Fibroblast of lung (primary cell): ENCODE results near the gene TIGD7. TPM values are rescaled to one million over a fixed set of nuclear protein-coding genes. Genes with fewer than 3 reads are reported as not detected.
A peak's percentile ranks its signal among the peaks of the same experiment; 100 is the strongest.

Source experiments
- DNase-seq, 2 donors: peaks; one replicate each; pipeline versions ENCODE4 v3.0.0 to v3.0.0-alpha.2; 2010; ENCODE audit warnings: low read depth in 2 of 2
- H2AFZ ChIP-seq: 2 replicates; pipeline ENCODE4 v1.5.1; 2012; ENCODE audit warnings: low read length, control low read depth, inconsistent platforms
- H3K27ac ChIP-seq: 2 replicates; pipeline ENCODE4 v1.5.1; 2011; ENCODE audit warnings: low read length, control low read depth; ENCODE audit not compliant: insufficient read depth
- H3K27me3 ChIP-seq: 2 replicates; pipeline ENCODE4 v1.5.1; 2011; ENCODE audit warnings: mild to moderate bottlenecking, low read length; ENCODE audit not compliant: control insufficient read depth, insufficient read depth
- H3K36me3 ChIP-seq: 2 replicates; pipeline ENCODE4 v1.5.1; 2011; ENCODE audit warnings: low read length; ENCODE audit not compliant: control insufficient read depth, insufficient read depth
- H3K4me1 ChIP-seq: 2 replicates; pipeline ENCODE4 v1.5.1; 2011; ENCODE audit warnings: low read length; ENCODE audit not compliant: control insufficient read depth, insufficient read depth; ENCODE audit errors: extremely low read depth
- H3K4me2 ChIP-seq: 2 replicates; pipeline ENCODE4 v1.5.1; 2011; ENCODE audit warnings: low read length, control low read depth; ENCODE audit not compliant: insufficient read depth; ENCODE audit errors: extremely low read depth
- H3K4me3 ChIP-seq, 4 experiments: fragments of 200-600 bp in 1 of 4; sonication (generic) in 1 of 4; replicated peaks in 1 of 4; 2 replicates each; pipeline ENCODE4 v1.5.1; 2011 to 2016; ENCODE audit warnings: low read length in 4 of 4, low read depth in 3 of 4, mild to moderate bottlenecking in 3 of 4, control low read depth in 2 of 4, inconsistent platforms in 1 of 4, mixed read lengths in 1 of 4; ENCODE audit not compliant: insufficient read depth in 1 of 4; ENCODE audit errors: control extremely low read depth in 1 of 4
- H3K79me2 ChIP-seq: 2 replicates; pipeline ENCODE4 v1.5.1; 2012; ENCODE audit warnings: mild to moderate bottlenecking, low read length, inconsistent platforms; ENCODE audit not compliant: control insufficient read depth, insufficient read depth
- H3K9ac ChIP-seq: 2 replicates; pipeline ENCODE4 v1.5.1; 2011; ENCODE audit warnings: mild to moderate bottlenecking, low read length, control low read depth; ENCODE audit not compliant: insufficient read depth
- H3K9me3 ChIP-seq: 2 replicates; pipeline ENCODE4 v1.5.1; 2012; ENCODE audit warnings: low read depth, low read length; ENCODE audit not compliant: control insufficient read depth, insufficient read depth
- H4K20me1 ChIP-seq: 2 replicates; pipeline ENCODE4 v1.5.1; 2011; ENCODE audit warnings: low read length; ENCODE audit not compliant: control insufficient read depth, insufficient read depth; ENCODE audit errors: extremely low read depth
- EZH2 ChIP-seq: IDR thresholded peaks from 2 replicates; pipeline ENCODE4 v1.5.1; 2012; ENCODE audit warnings: low read length, control low read depth, mild to moderate bottlenecking; ENCODE audit errors: missing control alignments
- polyA plus RNA-seq, 2 donors: library from polyadenylated mRNA; depleted of rRNA in 1 of 2; stranded (reverse) in 1 of 2; unstranded in 1 of 2; fragments of >200 nt; gene quantifications; 2 replicates each; pipeline ENCODE4 v1.2.1, GENCODE V29; 2011 to 2012; ENCODE audit warnings: missing spikeins in 1 of 2
- total RNA-seq: library from RNA; depleted of rRNA; stranded (reverse); fragments of >200 nt; gene quantifications from 2 replicates; pipeline ENCODE4 v1.2.1, GENCODE V29; 2014
- TF ChIP-seq, protein P1 (sequence below), 2 donors: IDR thresholded peaks in 1 of 2; conservative IDR thresholded peaks in 1 of 2; 1 replicate in 1 of 2; 2 replicates in 1 of 2; pipeline ENCODE4 v1.5.1; 2011 to 2012; ENCODE audit warnings: low read length in 2 of 2, control low read depth in 1 of 2, inconsistent platforms in 1 of 2, low read depth in 1 of 2, mild to moderate bottlenecking in 1 of 2

The TIGD7 gene
- total and polyA plus RNA-seq, 2 donors (not counting 1 experiment from before 2014, with no cell fraction given), result 2.9 to 9.6 TPM

DNA sequence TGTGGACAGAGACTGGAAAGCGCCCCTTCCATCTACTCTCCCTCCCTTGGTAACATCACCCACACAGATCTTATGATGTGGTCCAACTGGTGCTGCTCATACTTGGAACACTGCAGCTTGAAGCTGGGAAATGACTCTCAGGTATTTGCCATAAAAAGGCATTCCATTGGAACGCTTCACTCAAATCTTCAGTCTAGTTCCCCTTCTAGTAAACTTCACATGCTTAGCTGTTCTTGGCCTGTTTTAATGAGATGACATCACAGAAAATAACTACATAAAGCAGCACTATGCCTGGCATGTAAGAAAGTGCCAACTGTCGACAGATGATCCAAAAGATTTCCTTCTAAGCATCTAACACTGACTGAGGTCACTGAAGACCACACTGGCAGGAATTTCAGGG lies 12.6 kb downstream of the TIGD7 start:
- no peak overlapping the region for H3K4me3 ChIP-seq
- H3K4me2 ChIP-seq, result no peak overlapping the region
- H3K9me3 ChIP-seq, result peaks cover 23% of the 10 kb centered on the region
- no peak overlapping the region for H2AFZ ChIP-seq
- peaks cover 14% of the 10 kb centered on the region for H3K36me3 ChIP-seq
- H3K79me2 ChIP-seq, result peaks cover 9% of the 10 kb centered on the region
- no peak overlapping the region for H3K9ac ChIP-seq
- no peaks in the 10 kb centered on the region for H3K4me1 ChIP-seq
- H4K20me1 ChIP-seq, result no peaks in the 10 kb centered on the region
- H3K27ac ChIP-seq, result no peak overlapping the region
- TF ChIP-seq EZH2, result no peak
- TF ChIP-seq, protein P1, sequence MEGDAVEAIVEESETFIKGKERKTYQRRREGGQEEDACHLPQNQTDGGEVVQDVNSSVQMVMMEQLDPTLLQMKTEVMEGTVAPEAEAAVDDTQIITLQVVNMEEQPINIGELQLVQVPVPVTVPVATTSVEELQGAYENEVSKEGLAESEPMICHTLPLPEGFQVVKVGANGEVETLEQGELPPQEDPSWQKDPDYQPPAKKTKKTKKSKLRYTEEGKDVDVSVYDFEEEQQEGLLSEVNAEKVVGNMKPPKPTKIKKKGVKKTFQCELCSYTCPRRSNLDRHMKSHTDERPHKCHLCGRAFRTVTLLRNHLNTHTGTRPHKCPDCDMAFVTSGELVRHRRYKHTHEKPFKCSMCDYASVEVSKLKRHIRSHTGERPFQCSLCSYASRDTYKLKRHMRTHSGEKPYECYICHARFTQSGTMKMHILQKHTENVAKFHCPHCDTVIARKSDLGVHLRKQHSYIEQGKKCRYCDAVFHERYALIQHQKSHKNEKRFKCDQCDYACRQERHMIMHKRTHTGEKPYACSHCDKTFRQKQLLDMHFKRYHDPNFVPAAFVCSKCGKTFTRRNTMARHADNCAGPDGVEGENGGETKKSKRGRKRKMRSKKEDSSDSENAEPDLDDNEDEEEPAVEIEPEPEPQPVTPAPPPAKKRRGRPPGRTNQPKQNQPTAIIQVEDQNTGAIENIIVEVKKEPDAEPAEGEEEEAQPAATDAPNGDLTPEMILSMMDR (conservative IDR thresholded peaks at IDR 0.05 in 1 of 2, IDR thresholded peaks at IDR 0.05 in 1 of 2; ENCODE audit: low read depth in 1 of 2, low read length in 2 of 2), result no peak
- no peaks in the 10 kb centered on the region for H3K27me3 ChIP-seq
- peak in 1 of 2 donors; percentile 58 for DNase-seq

DNA sequence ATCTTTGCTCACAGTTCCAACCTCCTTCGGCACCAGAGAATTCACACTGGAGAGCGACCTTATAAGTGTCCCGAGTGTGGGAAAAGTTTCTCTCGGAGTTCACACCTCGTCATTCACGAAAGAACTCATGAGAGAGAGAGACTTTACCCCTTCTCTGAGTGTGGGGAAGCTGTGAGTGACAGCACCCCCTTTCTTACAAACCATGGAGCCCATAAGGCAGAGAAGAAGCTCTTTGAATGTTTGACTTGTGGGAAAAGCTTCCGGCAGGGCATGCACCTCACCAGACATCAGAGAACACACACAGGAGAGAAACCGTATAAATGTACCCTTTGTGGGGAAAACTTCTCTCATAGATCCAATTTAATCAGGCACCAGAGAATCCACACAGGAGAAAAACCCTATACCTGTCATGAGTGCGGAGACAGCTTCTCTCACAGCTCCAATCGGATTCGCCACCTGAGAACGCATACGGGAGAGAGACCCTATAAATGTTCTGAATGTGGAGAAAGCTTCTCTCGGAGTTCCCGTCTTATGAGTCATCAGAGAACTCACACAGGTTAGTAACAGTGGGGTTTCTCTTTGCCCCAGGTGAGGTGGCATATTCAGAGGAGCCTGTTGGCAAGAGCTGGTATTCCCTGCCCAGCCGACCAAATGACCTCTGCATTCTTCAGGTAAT lies 15.1 kb downstream of the TIGD7 start:
- no peak overlapping the region for H3K27ac ChIP-seq
- H3K4me3 ChIP-seq, result no peak overlapping the region
- H3K36me3 ChIP-seq, result peaks cover 19% of the 10 kb centered on the region
- H3K79me2 ChIP-seq, result peaks cover 27% of the 10 kb centered on the region
- TF ChIP-seq, protein P1 (conservative IDR thresholded peaks at IDR 0.05 in 1 of 2, IDR thresholded peaks at IDR 0.05 in 1 of 2; ENCODE audit: low read depth in 1 of 2, low read length in 2 of 2), result no peak
- no peak for TF ChIP-seq EZH2
- H3K9me3 ChIP-seq, result peaks cover 23% of the 10 kb centered on the region
- no peak overlapping the region for H3K4me2 ChIP-seq
- no peaks in the 10 kb centered on the region for H3K4me1 ChIP-seq
- no peak for DNase-seq
- H4K20me1 ChIP-seq, result no peaks in the 10 kb centered on the region
- H2AFZ ChIP-seq, result no peak overlapping the region
- H3K27me3 ChIP-seq, result no peaks in the 10 kb centered on the region
- no peak overlapping the region for H3K9ac ChIP-seq

DNA sequence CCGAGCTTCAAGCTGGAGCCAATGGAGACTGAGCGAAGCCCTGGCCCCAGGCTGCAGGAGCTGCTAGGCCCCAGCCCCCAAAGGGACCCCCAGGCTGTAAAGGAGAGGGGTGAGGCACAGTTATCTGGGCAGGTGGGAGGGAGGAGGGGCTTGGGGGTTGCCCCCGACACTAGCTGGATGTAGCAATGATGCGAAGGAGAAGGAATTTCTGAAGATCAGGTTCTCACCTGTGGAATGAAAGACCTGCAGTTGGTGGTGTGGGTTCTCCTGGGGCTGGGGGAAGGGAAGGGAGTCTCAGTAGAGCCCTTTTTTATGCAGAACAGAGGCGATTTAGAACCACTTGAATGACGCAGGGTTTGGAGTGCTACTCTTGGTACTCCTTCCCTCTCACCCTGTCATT lies 20.1 kb downstream of the TIGD7 start:
- Histone ChIP-seq H2AFZ (no peak overlapping the region), H3K27me3 (no peaks in the 10 kb centered on the region), H4K20me1 (no peaks in the 10 kb centered on the region), H3K9ac (no peak overlapping the region), H3K4me1 (peaks cover 2% of the 10 kb centered on the region), H3K36me3 (peaks cover 11% of the 10 kb centered on the region), H3K9me3 (peaks cover 11% of the 10 kb centered on the region), H3K4me3 (peak overlapping the region in 2 of 4 experiments; percentile 79 to 86), H3K27ac (no peak overlapping the region), H3K79me2 (peaks cover 37% of the 10 kb centered on the region), H3K4me2 (peak overlapping the region; percentile 96)
- TF ChIP-seq EZH2, result no peak
- no peak for DNase-seq
